Measurements from ENCODE around the gene FNDC11. TPM values are rescaled to one million over a fixed set of nuclear protein-coding genes. Genes with fewer than 3 reads are reported as not detected.
"Not testable (repeated sequence)": the region's sequence is repeated elsewhere in the genome, so short reads cannot be mapped to it uniquely, and the experiment has no call there.

Gene FNDC11
- total RNA-seq, 1 experiment from 2014 or later: 1.4 TPM

- no peak for DNase-seq (ENCODE audit: low spot score)
- in situ Hi-C loops (cut with HindIII; ENCODE audit: low sequenced_read_pairs): no loop called here
Measured at GRCh38 chr20:63590218-63591146, 36.5 kb downstream of the FNDC11 start.

GRCh38 chr20:63591147-63591533, 37.2 kb downstream of the FNDC11 start:
- in situ Hi-C loops (cut with HindIII; ENCODE audit: low sequenced_read_pairs): no loop called here
- no peak for DNase-seq (ENCODE audit: low spot score)

GRCh38 chr20:63591786-63592355, 37.9 kb downstream of the FNDC11 start:
- in situ Hi-C loops (cut with HindIII; ENCODE audit: low sequenced_read_pairs): no loop called here
- no peak for DNase-seq (ENCODE audit: low spot score)

GRCh38 chr20:63592661-63593060, 38.7 kb downstream of the FNDC11 start:
- in situ Hi-C loops (cut with HindIII; ENCODE audit: low sequenced_read_pairs): no loop called here
- DNase-seq (ENCODE audit: low spot score): no peak

- in situ Hi-C loops (cut with HindIII; ENCODE audit: low sequenced_read_pairs): no loop called here
- no peak for DNase-seq (ENCODE audit: low spot score)
Measured at GRCh38 chr20:63594043-63594561, 40.1 kb downstream of the FNDC11 start.

GRCh38 chr20:63595416-63596127, 41.6 kb downstream of the FNDC11 start:
- in situ Hi-C loops (cut with HindIII; ENCODE audit: low sequenced_read_pairs): no loop called here
- DNase-seq (ENCODE audit: low spot score): no peak

GRCh38 chr20:63596423-63596822, 42.5 kb downstream of the FNDC11 start:
- in situ Hi-C loops (cut with HindIII; ENCODE audit: low sequenced_read_pairs): no loop called here

GRCh38 chr20:63597651-63598478, 43.9 kb downstream of the FNDC11 start:
- DNase-seq (ENCODE audit: low spot score): no peak
- in situ Hi-C loops (cut with HindIII; ENCODE audit: low sequenced_read_pairs): no loop called here

More at GRCh38 chr20:63596423-63596822, 42.5 kb downstream of the FNDC11 start:
- no peak for DNase-seq (ENCODE audit: low spot score)

- no peak for DNase-seq (ENCODE audit: low spot score)
- in situ Hi-C loops (cut with HindIII; ENCODE audit: low sequenced_read_pairs): no loop called here
Measured at GRCh38 chr20:63598479-63599395, 44.8 kb downstream of the FNDC11 start.

- in situ Hi-C loops (cut with HindIII; ENCODE audit: low sequenced_read_pairs): no loop called here
- DNase-seq (ENCODE audit: low spot score): no peak
Measured at GRCh38 chr20:63599396-63600050, 45.6 kb downstream of the FNDC11 start.

- DNase-seq (ENCODE audit: low spot score); in situ Hi-C loops (cut with HindIII; ENCODE audit: low sequenced_read_pairs): not testable (repeated sequence)
Measured at GRCh38 chr20:63601679-63602078, 47.7 kb downstream of the FNDC11 start.

GRCh38 chr20:63602321-63602720, 48.4 kb downstream of the FNDC11 start:
- no peak for DNase-seq (ENCODE audit: low spot score)
- in situ Hi-C loops (cut with HindIII; ENCODE audit: low sequenced_read_pairs): no loop called here

Other genes with a start within 250 kb of the FNDC11 start
- 0.37 and 1.4 TPM in 2 replicates for gene CHRNA4, start 192.8 kb upstream of the FNDC11 start, total RNA-seq (2014; rRNA removed; shearing (Covaris generic))
- gene KCNQ2, start 81.5 kb upstream of the FNDC11 start, total RNA-seq (2014; rRNA removed; shearing (Covaris generic)): 133 and 160 TPM in 2 replicates
- 47.5 and 58.1 TPM in 2 replicates for gene EEF1A2, start 55.1 kb upstream of the FNDC11 start, total RNA-seq (2014; rRNA removed; shearing (Covaris generic))
- gene PPDPF, start 33.4 kb upstream of the FNDC11 start, total RNA-seq (2014; rRNA removed; shearing (Covaris generic)): 31.9 and 38.0 TPM in 2 replicates
- 0.10 TPM in 1 of 2 replicates, not detected in the other for gene PTK6, start 16.8 kb upstream of the FNDC11 start, total RNA-seq (2014; rRNA removed; shearing (Covaris generic))
- not detected in 2 replicates for gene SRMS, start 6.4 kb upstream of the FNDC11 start, total RNA-seq (2014; rRNA removed; shearing (Covaris generic))
- gene HELZ2, start 20.1 kb downstream of the FNDC11 start, total RNA-seq (2014; rRNA removed; shearing (Covaris generic)): 10.1 and 14.3 TPM in 2 replicates
- gene GMEB2, start 72.9 kb downstream of the FNDC11 start, total RNA-seq (2014; rRNA removed; shearing (Covaris generic)): 19.3 and 19.7 TPM in 2 replicates
- 179 and 180 TPM in 2 replicates for gene STMN3, start 99.3 kb downstream of the FNDC11 start, total RNA-seq (2014; rRNA removed; shearing (Covaris generic))
- gene RTEL1, start 104.2 kb downstream of the FNDC11 start, total RNA-seq (2014; rRNA removed; shearing (Covaris generic)): 18.5 and 18.7 TPM in 2 replicates
- not detected in 2 replicates for gene TNFRSF6B, start 142.5 kb downstream of the FNDC11 start, total RNA-seq (2014; rRNA removed; shearing (Covaris generic))
- 33.0 and 36.7 TPM in 2 replicates for gene ARFRP1, start 153.8 kb downstream of the FNDC11 start, total RNA-seq (2014; rRNA removed; shearing (Covaris generic))
- gene ZGPAT, start 153.9 kb downstream of the FNDC11 start, total RNA-seq (2014; rRNA removed; shearing (Covaris generic)): 49.4 and 52.7 TPM in 2 replicates
- 12.6 and 15.1 TPM in 2 replicates for gene LIME1, start 182.5 kb downstream of the FNDC11 start, total RNA-seq (2014; rRNA removed; shearing (Covaris generic))
- 71.8 and 118 TPM in 2 replicates for gene SLC2A4RG, start 185.6 kb downstream of the FNDC11 start, total RNA-seq (2014; rRNA removed; shearing (Covaris generic))